ENCODE measurements around the gene CHL1.
"Not testable (repeated sequence)": the region's sequence is repeated elsewhere in the genome, so short reads cannot be mapped to it uniquely, and the experiment has no call there.

The CHL1 gene

DNA sequence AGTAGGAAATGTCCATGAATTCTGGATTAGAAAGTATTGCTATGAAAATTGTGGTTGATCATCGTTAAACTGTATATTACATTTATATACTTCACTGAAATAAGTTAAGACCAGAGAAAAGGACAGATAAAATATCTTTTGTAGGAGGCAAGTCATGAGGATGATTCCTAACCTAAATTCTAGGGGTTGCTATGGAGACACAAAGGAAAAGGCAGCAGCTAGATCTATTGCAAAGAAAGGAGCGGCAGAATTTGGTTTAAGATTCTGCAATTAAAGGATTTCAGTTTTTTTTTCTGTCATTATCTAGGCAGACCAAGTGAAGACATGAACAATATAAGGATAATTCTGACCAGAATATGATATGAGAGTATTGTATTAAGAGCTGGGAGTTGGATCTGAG lies 136.1 kb downstream of the CHL1 start:
- DNase-seq (ENCODE audit: low spot score): no peak
- no peak for FAIRE-seq

GRCh38 chr3:335240-335639 lies 138.7 kb downstream of the CHL1 start:
- FAIRE-seq (no peak), DNase-seq (ENCODE audit: low spot score) (no peak)

DNA sequence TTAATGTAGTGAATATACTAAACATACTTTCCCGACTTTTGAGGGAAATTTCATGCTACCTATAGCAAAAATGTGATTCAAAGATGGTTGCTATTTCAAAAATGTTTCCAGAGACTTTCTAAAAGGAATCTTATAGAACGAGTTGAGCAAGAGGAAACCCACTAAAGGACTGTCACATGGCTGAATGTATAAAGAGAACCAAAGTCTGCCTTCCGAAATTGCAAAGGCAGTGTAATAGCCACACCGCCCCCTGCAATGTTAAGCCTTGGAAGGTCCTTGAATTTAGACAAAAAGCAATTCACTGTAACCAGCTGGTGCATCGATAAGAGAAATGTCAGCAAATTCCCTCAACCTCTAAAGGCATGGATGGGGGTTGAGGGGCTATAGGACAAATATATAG lies 142.8 kb downstream of the CHL1 start:
- DNase-seq (ENCODE audit: low spot score) (no peak), FAIRE-seq (no peak)

GRCh38 chr3:341998-342397 lies 145.4 kb downstream of the CHL1 start:
- no peak for DNase-seq (ENCODE audit: low spot score)
- no peak for FAIRE-seq

DNA sequence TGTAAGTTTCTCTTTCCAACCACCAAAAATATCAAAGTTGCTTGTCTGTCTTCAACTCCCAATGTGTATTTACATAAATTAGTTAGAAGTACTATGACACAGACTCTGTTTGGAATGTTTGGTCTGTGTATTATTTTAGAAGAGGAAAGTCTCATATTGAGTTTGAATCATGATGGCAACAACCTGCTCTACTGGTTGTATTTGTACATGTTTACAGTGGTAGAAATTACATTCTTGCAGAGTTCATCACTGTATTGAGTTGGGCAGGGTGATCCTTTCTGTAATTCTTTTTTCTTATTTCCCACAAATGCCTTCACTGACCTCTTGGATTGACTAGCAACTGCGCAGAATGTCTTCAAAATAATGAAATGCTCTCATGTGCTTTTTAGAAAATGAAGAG lies 149.6 kb downstream of the CHL1 start:
- no peak for FAIRE-seq
- DNase-seq (ENCODE audit: low spot score): no peak

DNA sequence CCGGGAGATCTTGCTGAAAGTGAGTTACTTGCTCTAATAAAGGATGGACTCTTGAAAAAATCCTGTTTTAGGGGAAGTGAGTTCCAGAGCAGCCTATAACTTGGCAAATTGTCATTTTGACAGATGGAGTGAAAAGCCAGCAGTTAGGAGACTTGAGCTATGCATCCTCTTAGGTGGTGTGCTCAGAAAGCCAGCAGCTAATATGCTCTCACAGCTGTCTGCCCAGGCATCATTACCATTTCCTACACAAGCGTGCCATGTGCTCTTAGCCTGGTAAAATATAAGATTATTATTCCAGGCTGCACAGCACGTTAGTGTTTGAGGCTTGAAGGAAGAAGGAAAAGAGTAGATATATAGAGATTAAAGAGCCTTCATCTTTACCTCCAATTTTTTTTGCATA lies 151.0 kb downstream of the CHL1 start:
- FAIRE-seq: no peak

DNA sequence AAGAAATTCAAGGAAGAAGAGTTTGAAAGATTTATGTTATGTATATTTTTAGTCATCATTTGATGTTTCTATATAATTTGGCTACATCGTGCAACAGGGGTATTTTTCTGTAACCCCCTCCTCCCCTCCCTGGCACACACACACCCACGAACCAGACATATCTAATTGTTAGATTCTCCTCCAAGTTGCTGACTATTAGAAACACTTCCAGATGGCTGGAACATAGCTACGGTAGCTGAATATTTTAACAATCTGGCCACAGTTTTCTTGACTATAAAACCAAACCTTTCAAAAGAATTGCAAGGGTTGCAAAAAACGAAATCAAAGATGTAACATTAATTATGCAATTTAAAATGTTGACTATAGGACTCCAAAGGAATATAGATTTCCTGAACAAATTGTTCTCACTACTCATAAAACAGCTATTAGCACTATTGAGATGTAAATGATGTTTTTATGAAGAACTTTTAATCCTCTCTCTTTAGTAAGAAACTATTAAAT lies 154.4 kb downstream of the CHL1 start:
- no peak for FAIRE-seq

More for the DNA sequence above, 151.0 kb downstream of the CHL1 start:
- DNase-seq (ENCODE audit: low spot score): no peak

GRCh38 chr3:352599-352998 lies 156.0 kb downstream of the CHL1 start:
- FAIRE-seq: no peak
- no peak for DNase-seq (ENCODE audit: low spot score)

More for the DNA sequence above, 154.4 kb downstream of the CHL1 start:
- DNase-seq (ENCODE audit: low spot score): no peak

- no peak for FAIRE-seq
- DNase-seq (ENCODE audit: low spot score): no peak
Measured at GRCh38 chr3:353191-353739, 156.7 kb downstream of the CHL1 start.

GRCh38 chr3:354432-354831 lies 157.9 kb downstream of the CHL1 start:
- DNase-seq (ENCODE audit: low spot score) (peak; percentile 19), FAIRE-seq (no peak)

GRCh38 chr3:355622-356021 lies 159.1 kb downstream of the CHL1 start:
- DNase-seq (ENCODE audit: low spot score) (no peak), FAIRE-seq (no peak)

GRCh38 chr3:356952-357351 lies 160.4 kb downstream of the CHL1 start:
- DNase-seq (ENCODE audit: low spot score) (no peak), FAIRE-seq (no peak)

- DNase-seq (ENCODE audit: low spot score) (no peak), FAIRE-seq (no peak)
Measured at GRCh38 chr3:359672-360071, 163.1 kb downstream of the CHL1 start.

DNA sequence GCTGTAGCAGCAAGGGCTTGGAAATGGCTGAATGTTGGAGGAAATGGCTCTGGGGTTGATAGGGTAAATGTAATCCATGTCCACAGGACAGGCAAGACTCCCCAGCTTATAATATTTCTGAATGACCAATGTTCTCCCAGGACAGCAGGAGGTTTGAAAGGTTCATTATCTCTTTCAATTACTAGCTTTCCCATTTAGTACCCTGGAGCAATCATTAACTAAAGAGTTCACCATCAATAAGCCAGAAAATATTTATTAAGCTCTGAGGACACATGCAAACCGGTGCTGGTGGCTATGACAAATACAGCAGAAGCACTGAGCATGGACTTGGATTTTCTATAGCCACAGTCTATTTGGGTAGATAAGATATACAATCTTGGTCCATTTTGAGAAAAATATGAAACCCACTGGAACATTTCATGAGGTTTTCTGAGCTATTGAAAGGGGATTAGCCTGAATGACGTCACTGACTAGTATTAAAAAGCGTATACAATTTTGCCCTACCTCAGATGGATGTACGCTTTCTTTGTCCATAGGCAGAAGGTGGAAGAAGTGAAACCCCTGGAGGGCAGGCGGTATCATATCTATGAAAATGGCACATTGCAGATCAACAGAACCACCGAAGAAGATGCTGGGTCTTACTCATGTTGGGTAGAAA lies 166.2 kb downstream of the CHL1 start:
- DNase-seq (ENCODE audit: low spot score) (no peak), FAIRE-seq (no peak)

DNA sequence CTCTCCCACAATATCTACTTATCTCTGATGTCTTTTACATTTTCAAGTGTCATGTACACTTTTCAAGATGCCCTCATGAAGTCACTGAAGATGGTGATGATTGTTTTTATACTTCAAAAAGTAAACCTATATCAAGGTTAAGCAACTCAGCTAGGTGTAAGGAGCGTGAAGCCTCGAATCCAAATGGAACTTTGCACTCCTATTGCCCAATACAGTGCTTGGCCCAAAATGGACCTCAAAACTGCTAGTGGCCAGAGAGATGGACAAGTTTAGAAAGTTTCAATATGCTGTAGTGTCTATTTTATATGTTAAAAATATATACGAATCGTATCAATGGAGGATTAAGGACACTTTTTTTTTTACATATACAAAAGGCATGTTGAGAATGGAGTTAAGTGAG lies 167.7 kb downstream of the CHL1 start:
- no peak for DNase-seq (ENCODE audit: low spot score)
- FAIRE-seq: no peak

- DNase-seq (ENCODE audit: low spot score) (no peak), FAIRE-seq (no peak)
Measured at GRCh38 chr3:365268-365667, 168.7 kb downstream of the CHL1 start.

DNA sequence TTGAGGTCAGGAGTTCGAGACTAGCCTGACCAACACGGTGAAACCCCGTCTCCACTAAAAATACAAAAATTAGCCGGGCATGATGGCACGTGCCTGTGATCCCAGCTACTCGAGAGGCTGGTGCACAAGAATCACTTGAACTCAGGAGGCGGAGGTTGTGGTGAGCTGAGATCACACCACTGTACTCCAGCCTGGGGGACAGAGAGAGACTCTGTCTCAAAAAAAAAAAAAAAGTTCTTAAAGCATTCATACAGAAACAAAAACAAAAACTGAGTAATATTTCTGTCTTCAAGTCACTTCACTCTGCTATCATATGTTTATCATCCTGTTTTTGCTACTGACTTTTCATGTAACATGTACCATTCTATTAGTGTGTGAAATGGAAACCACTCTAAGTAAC lies 169.7 kb downstream of the CHL1 start:
- FAIRE-seq; DNase-seq (ENCODE audit: low spot score): not testable (repeated sequence)

- no peak for FAIRE-seq
Measured at GRCh38 chr3:373193-373779, 176.7 kb downstream of the CHL1 start.

GRCh38 chr3:374459-374858 lies 177.9 kb downstream of the CHL1 start:
- FAIRE-seq (no peak), DNase-seq (ENCODE audit: low spot score) (no peak)

More at GRCh38 chr3:373193-373779, 176.7 kb downstream of the CHL1 start:
- DNase-seq (ENCODE audit: low spot score): no peak

DNA sequence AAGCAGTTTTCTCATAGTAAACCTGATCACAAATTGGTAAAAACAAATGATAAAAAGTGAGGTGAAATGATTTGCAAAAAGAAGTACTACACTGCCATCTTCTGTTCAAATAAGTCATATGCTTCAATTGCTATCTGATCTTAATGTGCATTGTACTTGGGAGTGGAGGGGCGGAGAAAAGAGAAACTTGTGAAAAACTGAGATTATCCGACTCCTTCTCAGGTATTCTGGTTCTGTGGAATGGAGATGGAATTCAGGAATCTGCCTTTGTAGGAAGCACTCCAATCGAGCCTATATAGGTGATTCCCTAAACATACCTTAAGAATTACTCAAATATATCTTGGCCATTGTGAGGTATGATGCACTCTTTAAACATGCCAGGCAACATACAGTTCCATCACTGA lies 180.6 kb downstream of the CHL1 start:
- FAIRE-seq: no peak
- peak; percentile 42 for DNase-seq (ENCODE audit: low spot score)

DNA sequence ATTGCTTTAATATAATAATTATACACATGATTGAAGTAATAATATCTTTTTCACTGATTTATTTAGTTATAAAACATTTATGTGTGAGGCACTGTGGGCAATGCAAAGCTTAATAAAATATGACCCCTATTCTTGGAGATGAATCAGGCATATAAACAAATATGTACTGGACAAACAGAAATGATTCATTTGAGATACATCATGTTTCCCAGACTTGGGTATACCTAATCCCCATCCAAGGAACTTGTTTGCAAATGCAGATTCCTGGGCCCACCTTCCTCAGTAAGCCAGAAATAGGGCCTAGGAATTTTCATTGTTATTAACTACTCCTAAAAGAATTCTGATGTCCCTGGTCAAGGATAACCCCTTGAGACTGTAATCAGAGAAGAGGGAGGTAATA lies 184.2 kb downstream of the CHL1 start:
- no peak for DNase-seq (ENCODE audit: low spot score)
- no peak for FAIRE-seq

GRCh38 chr3:385151-385550 lies 188.6 kb downstream of the CHL1 start:
- no peak for FAIRE-seq

GRCh38 chr3:394775-395174 lies 198.2 kb downstream of the CHL1 start:
- no peak for FAIRE-seq
- DNase-seq (ENCODE audit: low spot score): no peak

More at GRCh38 chr3:385151-385550, 188.6 kb downstream of the CHL1 start:
- peak; percentile 39 for DNase-seq (ENCODE audit: low spot score)

All from RCC 7860 (cell line).